ENCODE measurements around the gene MICAL2.

- TF ChIP-seq, protein P1, sequence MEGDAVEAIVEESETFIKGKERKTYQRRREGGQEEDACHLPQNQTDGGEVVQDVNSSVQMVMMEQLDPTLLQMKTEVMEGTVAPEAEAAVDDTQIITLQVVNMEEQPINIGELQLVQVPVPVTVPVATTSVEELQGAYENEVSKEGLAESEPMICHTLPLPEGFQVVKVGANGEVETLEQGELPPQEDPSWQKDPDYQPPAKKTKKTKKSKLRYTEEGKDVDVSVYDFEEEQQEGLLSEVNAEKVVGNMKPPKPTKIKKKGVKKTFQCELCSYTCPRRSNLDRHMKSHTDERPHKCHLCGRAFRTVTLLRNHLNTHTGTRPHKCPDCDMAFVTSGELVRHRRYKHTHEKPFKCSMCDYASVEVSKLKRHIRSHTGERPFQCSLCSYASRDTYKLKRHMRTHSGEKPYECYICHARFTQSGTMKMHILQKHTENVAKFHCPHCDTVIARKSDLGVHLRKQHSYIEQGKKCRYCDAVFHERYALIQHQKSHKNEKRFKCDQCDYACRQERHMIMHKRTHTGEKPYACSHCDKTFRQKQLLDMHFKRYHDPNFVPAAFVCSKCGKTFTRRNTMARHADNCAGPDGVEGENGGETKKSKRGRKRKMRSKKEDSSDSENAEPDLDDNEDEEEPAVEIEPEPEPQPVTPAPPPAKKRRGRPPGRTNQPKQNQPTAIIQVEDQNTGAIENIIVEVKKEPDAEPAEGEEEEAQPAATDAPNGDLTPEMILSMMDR (IDR thresholded peaks at IDR 0.05), result no peak
- TF ChIP-seq POLR2A (IDR thresholded peaks at IDR 0.05), result no peak
Measured at GRCh38 chr11:12273618-12273995, 163.2 kb downstream of the MICAL2 start.
